ENCODE data around the gene RGS3.

GRCh38 chr9:113626735-113627495 lies 163.4 kb downstream of the RGS3 start:
- TF ChIP-seq POLR2A (IDR thresholded peaks at IDR 0.05; ENCODE audit: low read depth, low read length) = no peak
- TF ChIP-seq TAF1 (IDR thresholded peaks at IDR 0.05; ENCODE audit: borderline replicate concordance, low read depth, low read length) = no peak
